HG03575 (cell line): ENCODE data around the gene ZNF487.
"Not testable (repeated sequence)": the region's sequence is repeated elsewhere in the genome, so short reads cannot be mapped to it uniquely, and the experiment has no call there.

ENCODE experiments used
- ATAC-seq: cut with Tn5 transposase; IDR thresholded peaks from one replicate; pipeline ENCODE4 v1.9.1; 2021; ENCODE audit not compliant: unreplicated experiment, insufficient number of reproducible peaks, low FRiP score; ENCODE audit errors: extremely low read depth

ZNF487 gene

GRCh38 chr10:43436291-43437140, at the start of gene ZNF487:
TSS of gene ZNF487 (plus strand) at chr10:43437111. CDS start at chr10:43475814, 38,703 bp downstream.
- ATAC-seq = peak; percentile 77

- ATAC-seq = no peak
These were observed 49.3 kb upstream of the ZNF487 start for GRCh38 chr10:43387678-43388032.

- ATAC-seq = no peak
These were observed 47.0 kb upstream of the ZNF487 start for GRCh38 chr10:43389867-43390266.

- no peak for ATAC-seq
These were observed 46.6 kb upstream of the ZNF487 start for GRCh38 chr10:43390333-43390732.

- no peak for ATAC-seq
These were observed 46.2 kb upstream of the ZNF487 start for GRCh38 chr10:43390759-43391158.

- no peak for ATAC-seq
These were observed 45.4 kb upstream of the ZNF487 start for GRCh38 chr10:43391496-43391895.

GRCh38 chr10:43392748-43393147, 44.2 kb upstream of the ZNF487 start:
- ATAC-seq = no peak

GRCh38 chr10:43393186-43393585, 43.7 kb upstream of the ZNF487 start:
- not testable (repeated sequence) for ATAC-seq

GRCh38 chr10:43393606-43394360, 43.1 kb upstream of the ZNF487 start:
- ATAC-seq = no peak

- ATAC-seq = no peak
These were observed 42.0 kb upstream of the ZNF487 start for GRCh38 chr10:43394868-43395267.

- ATAC-seq = no peak
These were observed 41.3 kb upstream of the ZNF487 start for GRCh38 chr10:43395571-43396060.

GRCh38 chr10:43396061-43396927, 40.6 kb upstream of the ZNF487 start:
- no peak for ATAC-seq

- ATAC-seq = peak; percentile 58
These were observed 39.8 kb upstream of the ZNF487 start for GRCh38 chr10:43396928-43397624.

GRCh38 chr10:43398939-43399319, 38.0 kb upstream of the ZNF487 start:
- no peak for ATAC-seq

GRCh38 chr10:43399320-43400310, 37.3 kb upstream of the ZNF487 start:
- ATAC-seq = no peak

- no peak for ATAC-seq
These were observed 35.3 kb upstream of the ZNF487 start for GRCh38 chr10:43401627-43402026.

- ATAC-seq = no peak
These were observed 34.7 kb upstream of the ZNF487 start for GRCh38 chr10:43402176-43402575.
